NCI-H2171 treated with DMSO at 0.1 percent for 48 hours (cell line): ENCODE results near the gene OTUD1.

Experiments
- DNase-seq: peaks from one replicate; lab custom pipeline; 2025; lab: John Stamatoyannopoulos, UW

OTUD1 gene

GRCh38 chr10:23422003-23422411 lies 16.9 kb upstream of the OTUD1 start:
- DNase-seq, result no peak

DNA sequence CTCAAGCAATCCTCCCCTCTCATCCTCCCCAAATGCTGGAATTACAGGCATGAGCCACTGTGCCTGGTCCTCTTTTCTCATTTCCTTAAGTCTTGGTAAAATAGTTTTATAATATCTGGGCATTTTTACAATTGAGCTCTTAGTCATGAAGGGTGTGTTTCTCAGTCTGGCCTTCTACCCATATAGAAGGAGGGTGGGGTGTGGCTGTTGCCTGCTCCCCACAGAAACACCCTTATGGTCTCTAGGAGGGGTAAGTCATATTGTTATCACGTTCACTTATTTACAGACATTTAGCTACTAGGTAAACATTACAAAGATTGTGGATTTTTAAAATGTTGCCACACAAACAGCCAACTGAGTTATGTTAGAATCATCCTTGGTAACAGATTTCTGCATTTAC lies 6.7 kb upstream of the OTUD1 start:
- DNase-seq, result no peak

GRCh38 chr10:23432639-23433038 lies 6.2 kb upstream of the OTUD1 start:
- DNase-seq, result no peak

- DNase-seq, result no peak
Observed at GRCh38 chr10:23433701-23434100, 5.2 kb upstream of the OTUD1 start.

GRCh38 chr10:23435378-23435777 lies 3.5 kb upstream of the OTUD1 start:
- DNase-seq, result no peak

DNA sequence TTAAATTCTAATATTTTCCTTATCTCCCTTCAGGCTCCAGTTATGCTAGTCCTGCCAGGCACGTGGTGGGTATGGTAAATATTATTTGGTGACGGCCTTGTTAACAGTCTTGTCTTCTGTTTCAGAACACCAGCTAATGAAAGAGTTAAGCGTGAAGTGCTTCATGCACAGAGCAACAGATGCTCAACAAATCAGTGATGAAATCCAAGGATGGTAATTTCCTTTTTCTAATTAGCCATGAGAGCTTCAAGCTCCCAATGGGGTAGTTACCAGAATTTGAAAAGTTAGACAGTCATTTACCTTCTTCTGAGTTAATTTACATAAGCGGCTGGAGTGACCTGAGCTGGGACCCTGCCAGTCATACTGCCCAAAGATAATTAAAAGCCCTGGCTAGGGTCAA lies 1.9 kb upstream of the OTUD1 start:
- DNase-seq, result no peak

DNA sequence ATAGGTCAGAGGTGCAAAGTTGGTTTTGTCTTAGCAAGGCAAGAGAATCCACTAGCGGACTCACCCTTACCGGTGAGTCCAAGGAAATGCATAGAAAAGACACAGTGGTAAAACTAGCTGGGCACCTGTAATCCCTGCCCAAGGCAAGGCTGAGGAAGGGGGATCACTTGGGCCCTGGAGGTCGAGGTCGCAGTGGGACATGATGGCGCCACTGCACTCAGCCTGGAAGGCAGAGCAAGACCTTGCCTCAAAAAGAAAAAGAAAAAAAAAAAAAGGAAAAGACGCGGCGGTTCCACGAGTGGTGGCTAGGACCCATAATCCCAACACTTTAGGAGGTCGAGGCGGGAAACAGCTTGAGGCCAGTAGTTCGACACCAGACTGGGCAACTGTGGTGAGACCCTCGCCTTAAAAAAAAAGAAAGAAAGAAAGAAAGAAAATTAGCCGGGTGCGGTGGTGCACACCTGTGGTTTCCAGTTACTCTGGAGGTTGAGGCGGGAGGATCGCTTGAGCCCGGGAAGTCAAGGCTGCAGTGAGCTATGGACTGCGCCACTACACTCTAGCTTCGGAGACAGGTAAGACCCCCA lies 820 bp upstream of the OTUD1 start:
- no peak for DNase-seq

DNA sequence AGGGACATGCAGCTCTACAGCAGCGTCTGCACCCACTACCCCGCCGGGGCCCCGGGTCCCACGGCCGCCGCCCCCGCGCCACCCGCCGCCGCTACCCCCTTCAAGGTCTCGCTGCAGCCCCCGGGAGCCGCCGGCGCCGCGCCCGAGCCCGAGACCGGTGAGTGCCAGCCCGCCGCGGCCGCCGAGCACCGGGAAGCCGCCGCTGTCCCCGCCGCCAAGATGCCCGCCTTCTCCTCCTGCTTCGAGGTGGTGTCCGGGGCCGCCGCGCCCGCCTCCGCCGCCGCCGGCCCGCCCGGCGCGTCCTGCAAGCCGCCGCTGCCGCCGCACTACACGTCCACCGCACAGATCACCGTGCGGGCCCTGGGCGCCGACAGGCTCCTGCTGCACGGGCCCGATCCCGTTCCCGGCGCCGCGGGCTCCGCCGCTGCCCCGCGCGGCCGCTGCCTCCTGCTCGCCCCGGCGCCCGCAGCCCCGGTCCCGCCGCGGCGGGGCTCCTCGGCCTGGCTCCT lies 631 bp downstream of the OTUD1 start:
- DNase-seq, result no peak

DNA sequence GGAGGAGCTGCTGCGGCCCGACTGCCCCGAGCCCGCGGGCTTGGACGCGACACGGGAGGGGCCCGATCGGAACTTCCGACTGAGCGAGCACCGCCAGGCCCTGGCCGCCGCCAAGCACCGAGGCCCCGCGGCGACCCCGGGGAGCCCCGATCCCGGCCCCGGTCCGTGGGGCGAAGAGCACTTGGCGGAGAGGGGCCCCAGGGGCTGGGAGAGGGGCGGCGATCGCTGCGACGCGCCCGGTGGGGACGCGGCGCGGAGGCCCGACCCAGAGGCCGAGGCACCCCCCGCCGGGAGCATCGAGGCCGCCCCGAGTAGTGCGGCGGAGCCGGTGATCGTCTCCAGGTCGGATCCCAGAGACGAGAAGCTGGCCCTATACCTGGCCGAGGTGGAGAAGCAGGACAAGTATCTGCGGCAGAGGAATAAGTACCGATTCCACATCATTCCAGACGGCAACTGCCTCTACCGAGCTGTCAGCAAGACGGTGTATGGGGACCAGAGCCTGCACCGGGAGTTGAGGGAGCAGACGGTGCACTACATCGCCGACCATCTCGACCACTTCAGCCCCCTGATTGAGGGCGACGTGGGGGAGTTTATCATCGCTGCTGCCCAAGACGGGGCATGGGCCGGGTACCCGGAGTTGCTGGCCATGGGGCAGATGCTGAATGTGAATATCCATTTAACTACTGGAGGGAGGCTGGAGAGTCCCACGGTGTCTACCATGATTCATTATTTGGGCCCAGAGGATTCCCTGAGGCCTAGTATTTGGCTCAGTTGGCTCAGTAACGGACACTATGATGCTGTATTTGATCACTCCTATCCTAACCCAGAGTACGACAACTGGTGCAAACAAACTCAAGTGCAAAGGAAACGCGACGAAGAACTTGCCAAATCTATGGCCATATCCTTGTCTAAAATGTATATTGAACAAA lies 1.4 kb downstream of the OTUD1 start:
- no peak for DNase-seq

GRCh38 chr10:23441251-23441650 lies 2.4 kb downstream of the OTUD1 start:
- no peak for DNase-seq

GRCh38 chr10:23442936-23443335 lies 4.1 kb downstream of the OTUD1 start:
- no peak for DNase-seq

DNA sequence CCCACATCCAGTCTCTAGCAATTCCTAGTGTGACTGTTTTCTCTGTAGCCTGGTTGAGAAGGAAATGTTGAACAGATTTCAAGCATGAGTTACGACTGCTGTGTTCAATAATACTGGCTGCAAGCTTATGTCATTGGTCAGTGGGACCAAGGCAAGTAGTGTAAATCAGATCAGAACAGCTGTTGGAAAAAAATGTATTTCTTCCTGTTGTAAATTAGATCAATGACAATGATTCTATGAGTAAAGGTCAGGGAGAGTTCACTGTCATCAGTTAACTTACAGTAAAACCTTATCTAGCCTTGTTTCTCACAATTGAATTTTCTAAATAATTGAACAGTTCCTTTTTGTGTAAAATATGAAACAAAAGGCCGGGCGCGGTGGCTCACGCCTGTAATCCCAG lies 6.7 kb downstream of the OTUD1 start:
- no peak for DNase-seq

DNA sequence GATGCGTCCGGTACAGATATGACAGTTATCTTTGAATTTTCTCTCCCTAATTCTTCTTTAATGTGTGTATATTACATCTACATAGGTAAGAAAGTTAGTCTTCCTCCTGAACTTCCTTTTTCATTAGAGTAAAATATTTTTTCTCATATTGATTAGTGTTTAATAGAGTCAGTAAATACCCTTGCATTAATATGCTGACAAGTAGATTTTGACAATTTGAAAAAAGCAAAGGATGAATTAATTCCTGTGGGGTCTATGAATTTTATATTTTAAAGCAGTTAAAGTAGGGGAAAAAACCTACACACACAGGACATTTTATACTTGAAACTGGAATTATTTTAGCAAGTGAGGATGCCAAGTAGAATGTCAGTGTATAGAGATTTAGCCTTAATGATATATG lies 9.4 kb downstream of the OTUD1 start:
- no peak for DNase-seq

GRCh38 chr10:23448802-23449570 lies 10.1 kb downstream of the OTUD1 start:
- no peak for DNase-seq

DNA sequence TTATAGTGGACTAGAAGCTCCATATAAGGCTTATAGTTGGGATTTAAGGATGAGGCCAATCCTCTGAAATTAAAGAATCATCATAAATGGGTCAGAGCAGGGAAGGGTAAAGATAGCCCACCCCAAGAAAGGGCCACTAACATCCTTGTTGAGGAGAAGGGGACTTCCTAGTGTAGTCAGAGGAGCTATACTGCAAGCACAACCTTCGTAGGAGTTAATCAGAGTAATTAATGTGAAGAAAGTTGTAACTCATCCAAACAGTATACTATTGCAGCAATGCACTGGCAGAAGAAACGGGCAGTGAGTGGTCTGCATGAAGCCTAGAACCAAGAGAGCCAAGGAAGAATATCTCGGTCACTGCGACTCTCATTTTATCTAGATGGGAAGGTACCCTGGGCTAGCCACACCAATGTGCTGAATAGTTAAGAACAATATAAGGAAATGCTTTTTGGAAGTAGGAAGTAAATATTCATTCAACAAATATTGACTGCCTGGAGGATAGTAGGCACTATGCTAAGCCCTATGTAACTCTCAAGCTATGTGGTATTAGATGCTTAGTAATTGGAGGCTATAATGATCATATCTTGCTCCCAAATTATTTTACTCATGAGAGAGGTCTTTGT lies 13.3 kb downstream of the OTUD1 start:
- DNase-seq, result no peak

DNA sequence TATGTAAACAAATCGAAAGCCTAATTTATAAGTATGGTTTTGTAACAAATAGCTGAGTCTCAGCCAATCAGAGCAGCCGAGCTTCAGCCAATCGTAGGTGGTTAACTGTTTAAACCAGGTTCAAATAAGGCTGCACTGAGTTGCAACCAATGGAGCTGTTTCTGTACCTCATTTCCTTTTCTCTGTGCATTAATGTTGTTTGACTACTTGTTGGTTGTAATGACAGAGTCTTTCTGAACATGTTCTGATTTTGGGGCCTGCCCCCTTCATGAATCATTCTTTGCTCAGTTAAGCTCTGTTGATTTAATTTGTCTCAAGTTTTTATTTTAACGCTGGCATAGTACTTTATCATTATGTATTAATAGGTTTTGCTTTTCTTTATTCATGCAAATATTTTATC lies 14.6 kb downstream of the OTUD1 start:
- no peak for DNase-seq

DNA sequence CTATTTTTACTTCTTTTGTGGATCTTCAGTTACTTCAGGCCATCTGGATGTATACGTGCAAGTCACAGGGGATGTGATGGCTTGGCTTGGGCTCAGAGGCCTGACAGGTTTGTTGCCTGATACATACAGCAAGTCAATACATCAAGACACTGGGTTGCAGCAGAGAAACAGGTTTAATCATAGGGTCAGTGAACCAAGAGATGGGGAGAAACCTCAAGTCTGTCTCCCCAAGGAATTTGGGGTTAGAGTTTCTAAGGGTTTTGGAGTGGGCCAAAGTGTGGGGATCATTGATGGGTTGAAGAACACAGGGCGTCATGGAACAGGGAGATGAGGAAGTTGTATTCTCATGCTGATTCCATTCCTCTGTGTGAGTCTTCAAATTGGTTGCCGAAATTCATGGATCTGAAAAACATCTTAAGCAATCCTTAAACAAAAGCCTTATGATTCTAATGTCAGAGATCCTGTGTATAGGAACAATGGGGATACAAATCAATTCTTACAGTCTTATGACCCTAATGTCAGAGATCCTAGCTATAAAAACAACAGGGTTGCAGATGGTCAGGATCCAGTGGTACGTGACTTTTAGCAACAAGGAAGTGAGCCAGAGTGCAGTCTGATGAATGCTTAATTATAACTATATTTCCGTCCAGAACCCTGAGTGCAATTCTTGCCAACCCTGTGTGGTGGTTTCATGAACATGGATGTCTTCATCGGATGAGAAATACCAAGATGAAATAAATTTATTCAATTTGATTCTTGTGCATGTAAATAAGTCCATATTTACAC lies 18.9 kb downstream of the OTUD1 start:
- DNase-seq, result no peak

GRCh38 chr10:23459308-23459939 lies 20.5 kb downstream of the OTUD1 start:
- DNase-seq, result no peak

DNA sequence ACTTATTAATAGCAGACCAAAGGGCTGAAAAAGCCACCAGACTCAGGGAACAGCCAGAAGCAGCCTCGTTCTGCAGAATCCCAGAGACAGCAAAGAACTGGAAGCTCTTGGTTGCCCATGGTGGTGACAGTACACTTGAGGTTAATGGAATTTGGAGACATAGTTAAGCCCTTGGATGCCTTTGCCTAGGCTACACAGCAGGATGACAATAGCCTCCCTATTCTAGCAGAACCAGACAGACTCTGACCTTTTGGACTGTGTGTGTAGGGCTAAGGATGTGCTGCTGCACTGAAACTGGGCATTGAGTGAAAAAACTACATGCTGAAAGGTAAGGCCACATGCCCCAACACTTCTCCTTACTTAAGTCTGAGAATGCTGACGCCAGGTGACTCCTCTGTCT lies 22.7 kb downstream of the OTUD1 start:
- DNase-seq, result no peak

DNA sequence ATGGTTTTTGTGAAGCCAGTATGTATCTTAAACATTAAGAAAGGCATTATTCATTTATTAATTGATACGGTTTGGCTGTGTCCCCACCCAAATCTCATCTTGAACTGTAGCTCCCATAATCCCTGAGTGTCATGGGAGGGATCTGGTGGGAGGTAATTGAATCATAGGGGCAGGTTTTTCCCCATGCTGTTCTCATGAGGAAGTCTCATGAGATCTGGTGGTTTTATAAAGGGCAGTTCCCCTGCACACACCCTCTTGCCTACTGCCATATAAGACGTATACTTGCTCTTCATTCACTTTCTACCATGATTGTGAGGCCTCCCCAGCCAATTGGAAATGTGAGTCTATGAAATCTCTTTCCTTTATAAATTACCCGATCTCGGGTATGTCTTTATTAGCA lies 28.1 kb downstream of the OTUD1 start:
- DNase-seq, result no peak

- DNase-seq, result no peak
Observed at GRCh38 chr10:23467548-23467947, 28.7 kb downstream of the OTUD1 start.
